Small intestine (tissue), 7 donors: ENCODE measurements around the gene SFI1. TPM values are rescaled to one million over a fixed set of nuclear protein-coding genes. Genes with fewer than 3 reads are reported as not detected.

Source experiments
- DNase-seq, 2 donors: peaks; one replicate each; pipeline versions ENCODE4 v3.0.0 to v3.0.0-alpha.2; 2013
- FAIRE-seq: peaks from 2 replicates; lab custom pipeline; 2012; peaks lifted over from hg19 to GRCh38; lab: Jason Lieb, UNC
- H3K27ac ChIP-seq, 3 donors: one replicate each; pipeline ENCODE4 v1.5.1; 2013; ENCODE audit warnings: low read length in 2 of 3, mild to moderate bottlenecking in 2 of 3, control low read depth in 1 of 3, inconsistent platforms in 1 of 3, low read depth in 1 of 3, moderate library complexity in 1 of 3
- H3K27me3 ChIP-seq, 3 donors: one replicate each; pipeline ENCODE4 v1.6.1; 2013; ENCODE audit warnings: low read length in 3 of 3, inconsistent platforms in 1 of 3; ENCODE audit not compliant: control insufficient read depth in 3 of 3, insufficient read depth in 3 of 3
- H3K36me3 ChIP-seq, 3 donors: one replicate each; pipeline ENCODE4 v1.6.1; 2013; ENCODE audit warnings: low read length in 3 of 3, inconsistent platforms in 1 of 3, low read depth in 1 of 3, mild to moderate bottlenecking in 1 of 3, moderate library complexity in 1 of 3; ENCODE audit not compliant: control insufficient read depth in 3 of 3, insufficient read depth in 2 of 3
- H3K4me1 ChIP-seq, 3 donors: one replicate each; pipeline ENCODE4 v1.6.1; 2013; ENCODE audit warnings: low read length in 2 of 3, inconsistent platforms in 1 of 3, low read depth in 1 of 3, mild to moderate bottlenecking in 1 of 3, moderate library complexity in 1 of 3; ENCODE audit not compliant: control insufficient read depth in 3 of 3, insufficient read depth in 2 of 3
- H3K4me3 ChIP-seq, 3 donors: one replicate each; pipeline ENCODE4 v1.5.1; 2013; ENCODE audit warnings: low read length in 3 of 3, control low read depth in 1 of 3, inconsistent platforms in 1 of 3, low read depth in 1 of 3, mild to moderate bottlenecking in 1 of 3, moderate library complexity in 1 of 3
- H3K9me3 ChIP-seq, 2 donors: one replicate each; pipeline ENCODE4 v1.6.1; 2013; ENCODE audit warnings: low read depth in 1 of 2, low read length in 1 of 2; ENCODE audit not compliant: control insufficient read depth in 2 of 2, insufficient read depth in 1 of 2
- WGBS, 3 donors: extraction: QIAGEN DNeasy Blood & Tissue Kit; methylation state at CpG; one replicate each; pipeline ENCODE4 v1.1.7; 2013; 5-methylcytosine and 5-hydroxymethylcytosine counted together
- polyA plus RNA-seq, 4 donors: library from polyadenylated mRNA; stranded (reverse) in 3 of 4; unstranded in 1 of 4; fragments of 200-250 nt in 3 of 4; fragments of 120-200 nt in 1 of 4; gene quantifications; one replicate each; pipeline versions ENCODE4 v1.2.1 to v1.2.3, GENCODE V29; 2013
- donor health status: healthy with polysubstance abuse.
- donor health status: control.
- donor health status: control.
- donor health status: Bipolar disorder and iron deficiency.
- donor health status: healthy.

SFI1 gene
- polyA plus RNA-seq, 4 donors, result 21.5 to 174 (median 97.6) TPM

GRCh38 chr22:31662668-31663037 lies 166.3 kb downstream of the SFI1 start:
- FAIRE-seq (no peak), DNase-seq (no peak)
- 16 to 57% (median 28%) methylated on average over 8 of the region's 8 CpGs for WGBS, 3 donors
- peak overlapping the region; percentile 64 to 95 (median 70) for H3K4me3 ChIP-seq
- peaks cover 0 to 6% (median 0%) of the 10 kb centered on the region in 3 donors for H3K36me3 ChIP-seq
- peak overlapping the region; percentile 80 to 95 (median 86) for H3K27ac ChIP-seq
- no peaks in the 10 kb centered on the region for H3K9me3 ChIP-seq
- H3K27me3 ChIP-seq, result no peaks in the 10 kb centered on the region
- H3K4me1 ChIP-seq, result peaks cover 2 to 11% (median 6%) of the 10 kb centered on the region in 3 donors

Other genes with a start within 250 kb of the SFI1 start
- 10 to 100 TPM in 2 of 4 donors, 1 to 10 TPM in 2; 3.1 to 16.4 (median 10.3) TPM for gene PIK3IP1, start 204.0 kb upstream of the SFI1 start, polyA plus RNA-seq
- gene PATZ1, start 150.2 kb upstream of the SFI1 start, polyA plus RNA-seq, result 10 to 100 TPM in 2 of 4 donors, 1 to 10 TPM in 2; 4.2 to 42.0 (median 12.8) TPM
- 10 to 100 TPM; 39.2 to 58.6 (median 43.1) TPM for gene DRG1, start 96.9 kb upstream of the SFI1 start, polyA plus RNA-seq
- 10 to 100 TPM in 1 of 4 donors, 1 to 10 TPM in 3; 8.1 to 24.9 (median 9.1) TPM for gene EIF4ENIF1, start 6.7 kb upstream of the SFI1 start, polyA plus RNA-seq
- gene PISD, start 165.7 kb downstream of the SFI1 start, polyA plus RNA-seq, result 10 to 100 TPM; 17.3 to 45.7 (median 26.7) TPM